CD14-positive monocyte (primary cell): ENCODE results near the gene SMYD3. TPM values are rescaled to one million over a fixed set of nuclear protein-coding genes. Genes with fewer than 3 reads are reported as not detected.

Source experiments
- DNase-seq, 3 donors: peaks; one replicate each; pipeline ENCODE4 v3.0.0-alpha.2; 2011 to 2022
- H2AFZ ChIP-seq: 2 replicates; pipeline ENCODE4 v1.6.0; 2012; ENCODE audit warnings: mild to moderate bottlenecking, low read depth, low read length, inconsistent platforms; ENCODE audit not compliant: insufficient read depth, poor library complexity, severe bottlenecking
- H3K27ac ChIP-seq, 2 donors: 1 replicate in 1 of 2; 2 replicates in 1 of 2; pipeline ENCODE4 v1.5.1; 2012 to 2013; ENCODE audit warnings: low read length in 2 of 2, control low read depth in 1 of 2, inconsistent platforms in 1 of 2, low read depth in 1 of 2, mild to moderate bottlenecking in 1 of 2
- H3K27me3 ChIP-seq, 2 donors: one replicate each; pipeline versions ENCODE4 v1.6.0 to v1.6.1; 2011 to 2013; ENCODE audit warnings: low read length in 2 of 2; ENCODE audit not compliant: control insufficient read depth in 2 of 2, insufficient read depth in 2 of 2
- H3K36me3 ChIP-seq, 2 donors: replicated peaks in 1 of 2; 1 replicate in 1 of 2; 2 replicates in 1 of 2; pipeline versions ENCODE4 v1.5.1 to v1.6.1; 2012 to 2013; ENCODE audit warnings: low read length in 2 of 2, control low read depth in 1 of 2, inconsistent platforms in 1 of 2, mild to moderate bottlenecking in 1 of 2; ENCODE audit not compliant: insufficient read depth in 2 of 2, control insufficient read depth in 1 of 2
- H3K4me1 ChIP-seq, 2 donors: 1 replicate in 1 of 2; 2 replicates in 1 of 2; pipeline versions ENCODE4 v1.5.1 to v1.6.1; 2012 to 2013; ENCODE audit warnings: low read length in 2 of 2, control low read depth in 1 of 2, inconsistent platforms in 1 of 2, mild to moderate bottlenecking in 1 of 2, moderate library complexity in 1 of 2; ENCODE audit not compliant: insufficient read depth in 2 of 2, control insufficient read depth in 1 of 2
- H3K4me2 ChIP-seq: replicated peaks from 2 replicates; pipeline ENCODE3; 2012; ENCODE audit warnings: low read length, moderate library complexity, mild to moderate bottlenecking; ENCODE audit not compliant: poor library complexity, severe bottlenecking; ENCODE audit errors: extremely low read depth
- H3K4me3 ChIP-seq, 3 experiments: fragments of 200-600 bp in 1 of 3; sonication (generic) in 1 of 3; replicated peaks in 1 of 3; 1 replicate in 2 of 3; 2 replicates in 1 of 3; pipeline ENCODE4 v1.5.1; 2011 to 2013; ENCODE audit warnings: low read length in 3 of 3, mild to moderate bottlenecking in 3 of 3, control low read depth in 2 of 3, low read depth in 2 of 3, inconsistent platforms in 1 of 3, moderate library complexity in 1 of 3
- H3K79me2 ChIP-seq: 2 replicates; pipeline ENCODE4 v1.6.0; 2012; ENCODE audit warnings: mild to moderate bottlenecking, control low read depth, inconsistent platforms, low read length, moderate library complexity; ENCODE audit not compliant: insufficient read depth
- H3K9ac ChIP-seq: 2 replicates; pipeline ENCODE4 v1.6.0; 2017; ENCODE audit warnings: low read length, mild to moderate bottlenecking; ENCODE audit not compliant: insufficient read depth, poor library complexity, severe bottlenecking
- H3K9me3 ChIP-seq, 2 donors: replicated peaks in 1 of 2; 1 replicate in 1 of 2; 2 replicates in 1 of 2; pipeline versions ENCODE4 v1.5.1 to v1.6.1; 2012 to 2013; ENCODE audit warnings: low read length in 2 of 2, control low read depth in 1 of 2; ENCODE audit not compliant: control insufficient read depth in 1 of 2, insufficient read depth in 1 of 2
- H4K20me1 ChIP-seq: 2 replicates; pipeline ENCODE4 v1.6.0; 2012; ENCODE audit warnings: mild to moderate bottlenecking, low read length, control low read depth, moderate library complexity; ENCODE audit not compliant: insufficient read depth
- H3K27ac Mint-ChIP-seq, 7 donors: one replicate each; pipeline ENCODE4 v1.8.0; 2020; ENCODE audit warnings: mild to moderate bottlenecking in 7 of 7, mixed read lengths in 7 of 7, moderate library complexity in 6 of 7, inconsistent platforms in 2 of 7
- H3K27me3 Mint-ChIP-seq, 3 donors: one replicate each; pipeline ENCODE4 v1.8.0; 2021 to 2022; ENCODE audit warnings: low read depth in 3 of 3, mild to moderate bottlenecking in 3 of 3, mixed read lengths in 3 of 3, moderate library complexity in 3 of 3, inconsistent platforms in 1 of 3
- H3K36me3 Mint-ChIP-seq, 2 donors: one replicate each; pipeline ENCODE4 v1.8.0; 2020; ENCODE audit warnings: mixed read lengths in 2 of 2, inconsistent platforms in 1 of 2, mild to moderate bottlenecking in 1 of 2
- H3K4me1 Mint-ChIP-seq: one replicate; pipeline ENCODE4 v1.8.0; 2020; ENCODE audit warnings: mild to moderate bottlenecking, mixed read lengths
- H3K4me3 Mint-ChIP-seq, 2 donors: one replicate each; pipeline ENCODE4 v1.8.0; 2020; ENCODE audit warnings: mild to moderate bottlenecking in 2 of 2, mixed read lengths in 2 of 2, moderate library complexity in 1 of 2
- H3K9me3 Mint-ChIP-seq, 7 donors: one replicate each; pipeline ENCODE4 v1.8.0; 2020 to 2022; ENCODE audit warnings: mixed read lengths in 7 of 7, mild to moderate bottlenecking in 6 of 7, moderate library complexity in 6 of 7, inconsistent platforms in 2 of 7
- CTCF ChIP-seq: fragments of 200-600 bp; IDR thresholded peaks from one replicate; pipeline ENCODE4 v1.8.0; 2022; ENCODE audit warnings: antibody characterized with exemption, mild to moderate bottlenecking
- WGBS: methylation state at CpG from one replicate; pipeline ENCODE4 v1.1.5; 2013; ENCODE audit warnings: missing lambda C conversion rate; ENCODE audit not compliant: insufficient coverage; 5-methylcytosine and 5-hydroxymethylcytosine counted together
- intact Hi-C, 2 donors: fragments of 100-400 bp; cut with micrococcal nuclease; formaldehyde crosslinking; loops; one replicate each; pipeline versions ENCODE4 v1.15.0 to v1.15.1; 2023
- polyA plus RNA-seq, 3 donors: library from polyadenylated mRNA; depleted of rRNA in 1 of 3; unstranded in 2 of 3; stranded (reverse) in 1 of 3; fragments of 300-500 nt in 2 of 3; fragments of >200 nt in 1 of 3; fragmentation: Illumina TruSeq in 2 of 3; gene quantifications; 1 replicate in 2 of 3; 2 replicates in 1 of 3; pipeline ENCODE4 v1.2.3, GENCODE V29; 2012 to 2021

The SMYD3 gene
- polyA plus RNA-seq, 3 donors, result 2.7 to 8.4 (median 4.0) TPM

- peak overlapping the region; percentile 55 for H3K4me2 ChIP-seq
- WGBS, result no CpG with 5 or more reads among the region's 6 CpGs
- H2AFZ ChIP-seq, result peak overlapping the region; percentile 29
- no peaks in the 10 kb centered on the region for H3K36me3 ChIP-seq
- Mint-ChIP-seq H3K4me1 (peaks cover 38% of the 10 kb centered on the region), H3K4me3 (peak overlapping the region in 1 of 2 donors; percentile 67), H3K9me3 (peaks cover 0 to 2% (median 0%) of the 10 kb centered on the region in 7 donors), H3K36me3 (no peaks in the 10 kb centered on the region), H3K27me3 (peaks cover 0 to 5% (median 0%) of the 10 kb centered on the region in 3 donors), H3K27ac (peak overlapping the region in 2 of 7 donors; percentile 1 to 75)
- no peaks in the 10 kb centered on the region for H3K27me3 ChIP-seq
- peaks cover 22 to 29% of the 10 kb centered on the region in 2 donors for H3K4me1 ChIP-seq
- peak overlapping the region in 1 of 2 donors; percentile 17 for H3K27ac ChIP-seq
- H4K20me1 ChIP-seq, result no peaks in the 10 kb centered on the region
- intact Hi-C loops, result no loop called here
- peak overlapping the region in 1 of 3 experiments; percentile 15 for H3K4me3 ChIP-seq
- no peaks in the 10 kb centered on the region for H3K79me2 ChIP-seq
- peak overlapping the region; percentile 33 for H3K9ac ChIP-seq
- no peaks in the 10 kb centered on the region for H3K9me3 ChIP-seq
- TF ChIP-seq CTCF, result no peak
- peak in 1 of 3 donors; percentile 4 for DNase-seq
These were observed 486.7 kb downstream of the SMYD3 start for GRCh38 chr1:246020211-246020954.

GRCh38 chr1:246018146-246018545, 488.9 kb downstream of the SMYD3 start:
- TF ChIP-seq CTCF, result no peak
- H4K20me1 ChIP-seq, result no peaks in the 10 kb centered on the region
- no peak overlapping the region for H2AFZ ChIP-seq
- H3K4me1 Mint-ChIP-seq, result peaks cover 32% of the 10 kb centered on the region
- peaks cover 0 to 6% (median 0%) of the 10 kb centered on the region in 3 donors for H3K27me3 Mint-ChIP-seq
- H3K9me3 ChIP-seq, result no peaks in the 10 kb centered on the region
- no peaks in the 10 kb centered on the region for H3K36me3 ChIP-seq
- H3K36me3 Mint-ChIP-seq, result no peaks in the 10 kb centered on the region
- peaks cover 22 to 29% of the 10 kb centered on the region in 2 donors for H3K4me1 ChIP-seq
- intact Hi-C loops, result loop anchor here in 1 of 2 donors (10.0 kb wide), 1 partner anchor 267 kb away; no protein-coding TSS in a partner anchor
- no peak overlapping the region for H3K27ac ChIP-seq
- H3K27me3 ChIP-seq, result no peaks in the 10 kb centered on the region
- H3K9ac ChIP-seq, result no peak overlapping the region
- no peaks in the 10 kb centered on the region for H3K79me2 ChIP-seq
- no peak overlapping the region for H3K4me3 Mint-ChIP-seq
- no peaks in the 10 kb centered on the region for H3K9me3 Mint-ChIP-seq
- no peak overlapping the region for H3K4me2 ChIP-seq
- DNase-seq, result no peak
- no peak overlapping the region for H3K27ac Mint-ChIP-seq
- WGBS, result 89% methylated on average over 3 of the region's 4 CpGs
- no peak overlapping the region for H3K4me3 ChIP-seq
